Measurements from ENCODE around the gene OPN1MW3. TPM values are rescaled to one million over a fixed set of nuclear protein-coding genes. Genes with fewer than 3 reads are reported as not detected.
A peak's percentile ranks its signal among the peaks of the same experiment; 100 is the strongest.

Gene OPN1MW3
- total RNA-seq, 4 donors from 2014 or later: not detected

DNA sequence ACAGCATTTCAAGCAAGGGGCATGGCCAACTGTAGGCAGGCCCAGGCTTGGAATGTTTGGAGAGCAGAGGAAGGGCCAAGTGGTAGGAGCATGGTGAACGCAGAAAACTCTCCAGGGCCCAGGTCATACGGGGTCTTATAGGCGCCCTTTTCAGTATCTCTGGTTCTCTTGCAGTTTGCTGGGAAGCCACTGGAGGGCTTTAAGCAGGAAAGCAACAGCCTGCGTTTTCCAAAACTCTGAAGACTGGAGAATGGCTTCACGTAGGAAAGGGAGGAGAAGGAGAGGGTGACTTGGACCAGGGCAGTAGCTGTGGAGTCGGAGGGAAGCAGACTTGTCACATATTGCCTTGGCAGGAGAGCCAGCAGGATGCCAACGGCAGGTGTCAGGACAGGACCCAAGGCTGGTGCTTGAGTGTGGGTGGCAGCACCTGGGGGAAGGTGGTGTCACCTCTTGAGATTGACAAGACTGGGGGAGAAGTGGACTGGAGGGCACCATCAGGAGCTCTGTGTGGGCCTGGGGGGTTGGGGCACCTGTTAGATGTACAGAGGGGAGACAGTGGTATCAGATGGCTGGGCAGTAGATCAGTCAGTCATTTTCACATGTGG lies 60.1 kb downstream of the OPN1MW3 start:
- Histone ChIP-seq H3K36me3 (no peaks in the 10 kb centered on the region), H3K9me3 (no peaks in the 10 kb centered on the region), H3K27ac (no peak overlapping the region), H3K4me1 (no peaks in the 10 kb centered on the region), H3K27me3 (peaks cover 0 to 4% of the 10 kb centered on the region in 2 donors), H3K4me3 (no peak overlapping the region)
- TF ChIP-seq, protein P1, sequence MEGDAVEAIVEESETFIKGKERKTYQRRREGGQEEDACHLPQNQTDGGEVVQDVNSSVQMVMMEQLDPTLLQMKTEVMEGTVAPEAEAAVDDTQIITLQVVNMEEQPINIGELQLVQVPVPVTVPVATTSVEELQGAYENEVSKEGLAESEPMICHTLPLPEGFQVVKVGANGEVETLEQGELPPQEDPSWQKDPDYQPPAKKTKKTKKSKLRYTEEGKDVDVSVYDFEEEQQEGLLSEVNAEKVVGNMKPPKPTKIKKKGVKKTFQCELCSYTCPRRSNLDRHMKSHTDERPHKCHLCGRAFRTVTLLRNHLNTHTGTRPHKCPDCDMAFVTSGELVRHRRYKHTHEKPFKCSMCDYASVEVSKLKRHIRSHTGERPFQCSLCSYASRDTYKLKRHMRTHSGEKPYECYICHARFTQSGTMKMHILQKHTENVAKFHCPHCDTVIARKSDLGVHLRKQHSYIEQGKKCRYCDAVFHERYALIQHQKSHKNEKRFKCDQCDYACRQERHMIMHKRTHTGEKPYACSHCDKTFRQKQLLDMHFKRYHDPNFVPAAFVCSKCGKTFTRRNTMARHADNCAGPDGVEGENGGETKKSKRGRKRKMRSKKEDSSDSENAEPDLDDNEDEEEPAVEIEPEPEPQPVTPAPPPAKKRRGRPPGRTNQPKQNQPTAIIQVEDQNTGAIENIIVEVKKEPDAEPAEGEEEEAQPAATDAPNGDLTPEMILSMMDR (IDR thresholded peaks at IDR 0.05): peak in 4 of 5 experiments; percentile 13 to 57 (median 32)
- no peak for TF ChIP-seq POLR2A (IDR thresholded peaks at IDR 0.05)
- TF ChIP-seq EP300 (IDR thresholded peaks at IDR 0.05): no peak
- WGBS, 2 donors: 17 to 33% methylated on average over 7 of the region's 7 CpGs
- DNase-seq (ENCODE audit: low spot score in 2 of 2): peak in 1 of 2 donors; percentile 29

DNA sequence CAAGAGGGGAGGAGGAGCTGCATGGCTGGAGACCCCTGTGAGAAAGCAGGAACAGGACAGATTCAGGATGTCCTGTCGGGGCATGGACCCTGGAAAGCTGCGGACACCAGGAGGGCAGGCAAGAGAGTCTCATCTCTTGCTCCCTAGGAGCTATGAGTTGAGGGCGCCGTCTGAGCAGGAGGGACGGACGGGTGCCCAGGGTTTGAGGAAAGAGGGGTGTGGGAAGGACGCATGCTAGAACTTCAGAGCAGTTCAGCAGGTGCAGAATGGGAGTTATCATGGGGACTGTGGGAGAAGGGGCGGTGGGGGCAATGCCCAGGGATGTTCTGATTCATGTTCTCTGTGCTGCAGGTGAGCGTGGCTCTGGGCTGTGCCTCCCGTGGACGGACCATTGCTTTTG lies 63.0 kb downstream of the OPN1MW3 start:
- H3K36me3 ChIP-seq: no peaks in the 10 kb centered on the region

More for the DNA sequence above, 63.0 kb downstream of the OPN1MW3 start:
- TF ChIP-seq, protein P1 (IDR thresholded peaks at IDR 0.05): no peak
- no peak for TF ChIP-seq POLR2A (IDR thresholded peaks at IDR 0.05)
- no peak for TF ChIP-seq EP300 (IDR thresholded peaks at IDR 0.05)
- Histone ChIP-seq H3K9me3 (no peaks in the 10 kb centered on the region), H3K4me3 (no peak overlapping the region), H3K27me3 (peaks cover 0 to 4% of the 10 kb centered on the region in 2 donors), H3K27ac (no peak overlapping the region), H3K4me1 (no peaks in the 10 kb centered on the region)
- WGBS, 2 donors: 89 to 97% methylated on average over 9 to 11 of the region's 11 CpGs
- DNase-seq (ENCODE audit: low spot score in 2 of 2): no peak

Other genes with a start within 250 kb of the OPN1MW3 start
- 100 to 1,000 TPM in 1 of 4 donors, 10 to 100 TPM in 3; 50.7 to 127 (median 64.4) TPM for gene IRAK1, start 237.7 kb upstream of the OPN1MW3 start, total RNA-seq
- gene MECP2, start 159.9 kb upstream of the OPN1MW3 start, total RNA-seq: 10 to 100 TPM; 71.6 to 96.5 (median 83.1) TPM
- not detected for gene OPN1LW, start 113.3 kb upstream of the OPN1MW3 start, total RNA-seq
- not detected for gene OPN1MW, start 75.0 kb upstream of the OPN1MW3 start, total RNA-seq
- not detected for gene OPN1MW2, start 37.8 kb upstream of the OPN1MW3 start, total RNA-seq
- gene TEX28, start 37.5 kb downstream of the OPN1MW3 start, total RNA-seq: not detected
- gene TKTL1, start 38.2 kb downstream of the OPN1MW3 start, total RNA-seq: not detected
- 1,000 to 10,000 TPM in 3 of 4 donors, 100 to 1,000 TPM in 1; 995 to 1,349 (median 1,139) TPM for gene FLNA, start 117.1 kb downstream of the OPN1MW3 start, total RNA-seq
- 10 to 100 TPM; 38.0 to 72.6 (median 46.7) TPM for gene EMD, start 121.7 kb downstream of the OPN1MW3 start, total RNA-seq
- gene RPL10, start 140.8 kb downstream of the OPN1MW3 start, total RNA-seq: 1,000 to 10,000 TPM; 4,372 to 6,501 (median 5,244) TPM
- 10 to 100 TPM; 21.4 to 36.0 (median 28.6) TPM for gene DNASE1L1, start 151.7 kb downstream of the OPN1MW3 start, total RNA-seq
- gene TAFAZZIN, start 154.0 kb downstream of the OPN1MW3 start, total RNA-seq: 100 to 1,000 TPM in 2 of 4 donors, 10 to 100 TPM in 2; 78.9 to 138 (median 97.7) TPM
- 10 to 100 TPM; 42.9 to 59.7 (median 50.4) TPM for gene ATP6AP1, start 171.1 kb downstream of the OPN1MW3 start, total RNA-seq
- gene GDI1, start 179.6 kb downstream of the OPN1MW3 start, total RNA-seq: 100 to 1,000 TPM; 114 to 179 (median 152) TPM
- gene FAM50A, start 186.6 kb downstream of the OPN1MW3 start, total RNA-seq: 10 to 100 TPM; 47.5 to 90.6 (median 63.0) TPM
- gene PLXNA3, start 200.7 kb downstream of the OPN1MW3 start, total RNA-seq: 10 to 100 TPM; 17.0 to 44.4 (median 24.2) TPM
- gene LAGE3, start 221.7 kb downstream of the OPN1MW3 start, total RNA-seq: 10 to 100 TPM; 18.8 to 46.5 (median 35.0) TPM
- gene UBL4A, start 229.0 kb downstream of the OPN1MW3 start, total RNA-seq: 10 to 100 TPM; 39.0 to 58.5 (median 43.4) TPM
- 10 to 100 TPM; 17.8 to 40.6 (median 27.0) TPM for gene SLC10A3, start 233.0 kb downstream of the OPN1MW3 start, total RNA-seq